ENCODE measurements around the gene SLC35C1.
"Not testable (repeated sequence)": the region's sequence is repeated elsewhere in the genome, so short reads cannot be mapped to it uniquely, and the experiment has no call there.

SLC35C1 gene

DNA sequence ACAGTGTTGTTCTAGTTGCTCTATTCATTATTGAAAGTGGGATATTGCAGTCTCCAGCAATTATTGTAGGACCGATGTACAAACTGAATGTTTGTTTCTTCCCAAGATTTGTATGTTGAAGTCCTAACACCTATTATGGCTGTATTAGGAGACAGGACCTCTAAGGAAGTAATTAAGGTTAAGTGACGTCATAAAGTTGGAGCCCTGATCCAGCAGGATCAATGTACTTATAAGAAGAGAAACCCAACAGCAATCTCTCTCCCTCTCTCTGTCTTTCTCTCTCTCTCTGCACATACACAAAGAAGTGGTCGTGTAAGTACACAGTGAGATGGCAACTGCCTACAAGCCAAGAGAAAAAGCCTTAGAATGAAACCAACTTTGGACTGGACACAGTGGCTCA, 16.1 kb upstream of the SLC35C1 start:
- no peak for DNase-seq (ENCODE audit: low read depth)

DNA sequence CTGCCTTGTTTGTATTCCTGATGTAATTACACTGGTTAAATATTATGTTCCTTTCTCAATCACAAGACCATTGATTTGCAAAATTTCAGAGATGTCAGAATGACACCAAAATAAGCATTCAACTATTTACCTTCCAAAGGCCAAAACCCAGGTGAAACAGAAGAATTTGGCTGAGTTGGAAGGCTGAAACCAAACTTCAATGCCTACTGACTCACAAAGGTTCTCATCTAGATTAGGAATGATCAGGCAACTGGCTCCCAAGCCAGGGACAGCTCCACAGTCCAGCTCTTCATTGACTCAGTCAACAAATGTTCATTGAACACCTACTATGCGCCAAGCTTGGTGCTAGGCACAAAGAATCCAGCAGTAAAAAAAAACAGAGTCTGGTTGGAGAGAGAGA, 13.4 kb upstream of the SLC35C1 start:
- DNase-seq (ENCODE audit: low read depth): no peak

GRCh38 chr11:45794169-45794568, 10.8 kb upstream of the SLC35C1 start:
- DNase-seq (ENCODE audit: low read depth): no peak

DNA sequence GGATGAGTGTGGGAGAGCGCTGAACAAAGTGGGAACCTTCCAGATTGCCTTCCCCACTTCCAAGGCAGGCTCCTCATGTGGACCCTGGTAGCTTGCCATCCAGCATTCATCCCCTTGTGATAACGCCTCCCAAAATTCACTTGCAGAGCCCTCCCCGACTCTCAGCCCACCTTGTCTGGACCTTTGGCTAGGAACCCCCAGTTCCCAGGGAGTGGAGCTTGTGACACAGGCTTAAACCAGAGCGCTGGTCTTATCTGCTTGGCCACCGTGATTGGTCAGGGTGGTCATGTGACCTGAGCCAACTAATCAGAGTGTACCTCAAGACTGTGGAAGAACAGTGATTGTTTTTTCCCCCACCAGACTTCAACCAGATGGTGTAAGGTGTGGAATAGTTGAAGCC, 9.6 kb upstream of the SLC35C1 start:
- DNase-seq (ENCODE audit: low read depth): no peak

- no peak for DNase-seq (ENCODE audit: low read depth)
Measured at GRCh38 chr11:45796461-45796861, 8.5 kb upstream of the SLC35C1 start.

DNA sequence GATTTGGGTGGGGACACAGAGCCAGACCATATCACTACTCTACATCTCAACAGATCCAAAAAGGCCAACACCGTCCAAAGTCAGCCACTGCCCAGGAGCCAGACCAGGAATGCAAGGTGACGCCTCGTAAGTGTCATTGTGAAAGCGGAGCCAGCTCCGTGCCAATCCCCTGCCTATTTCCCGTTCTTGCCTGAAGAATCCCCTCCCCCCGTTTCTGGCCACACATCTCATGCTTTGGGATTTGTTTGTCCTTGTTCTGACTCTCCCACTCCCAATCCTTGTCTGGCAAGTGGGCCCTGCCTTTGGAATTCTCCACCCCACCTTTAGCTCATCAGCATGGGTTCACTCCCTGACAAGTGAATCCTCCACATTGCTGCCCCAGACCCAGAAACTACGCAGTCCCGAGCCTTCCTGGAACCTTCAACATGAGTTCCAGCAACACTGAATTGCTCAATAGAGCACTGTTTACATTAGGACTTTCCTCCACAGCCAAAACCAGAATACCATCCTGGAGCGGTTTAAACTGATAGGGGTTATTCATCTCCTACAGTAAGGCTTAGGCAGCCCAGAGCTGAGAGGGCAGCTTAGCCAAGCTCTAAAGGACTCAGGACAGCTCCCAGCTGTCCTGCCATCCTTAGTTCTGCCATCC, 6.0 kb upstream of the SLC35C1 start:
- DNase-seq (ENCODE audit: low read depth): no peak

DNA sequence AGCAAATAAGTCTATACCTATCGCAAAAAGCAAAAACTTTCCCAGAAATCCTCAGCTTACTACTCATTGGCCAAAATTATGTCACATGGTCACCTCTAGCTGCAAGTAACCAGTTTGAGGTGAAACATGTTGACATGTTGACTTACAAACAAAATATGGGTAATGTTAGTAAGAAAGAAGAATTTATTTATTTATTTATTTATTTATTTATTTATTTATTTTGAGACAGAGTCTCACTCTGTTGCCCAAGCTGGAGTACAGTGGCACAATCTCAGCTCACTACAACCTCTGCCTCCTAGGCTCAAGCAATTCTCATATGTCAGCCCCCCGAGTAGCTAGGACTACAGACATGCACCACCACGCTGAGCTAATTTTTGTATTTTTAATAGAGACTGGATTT, 5.4 kb upstream of the SLC35C1 start:
- no peak for DNase-seq (ENCODE audit: low read depth)

GRCh38 chr11:45800261-45800660, 4.7 kb upstream of the SLC35C1 start:
- DNase-seq (ENCODE audit: low read depth): no peak

DNA sequence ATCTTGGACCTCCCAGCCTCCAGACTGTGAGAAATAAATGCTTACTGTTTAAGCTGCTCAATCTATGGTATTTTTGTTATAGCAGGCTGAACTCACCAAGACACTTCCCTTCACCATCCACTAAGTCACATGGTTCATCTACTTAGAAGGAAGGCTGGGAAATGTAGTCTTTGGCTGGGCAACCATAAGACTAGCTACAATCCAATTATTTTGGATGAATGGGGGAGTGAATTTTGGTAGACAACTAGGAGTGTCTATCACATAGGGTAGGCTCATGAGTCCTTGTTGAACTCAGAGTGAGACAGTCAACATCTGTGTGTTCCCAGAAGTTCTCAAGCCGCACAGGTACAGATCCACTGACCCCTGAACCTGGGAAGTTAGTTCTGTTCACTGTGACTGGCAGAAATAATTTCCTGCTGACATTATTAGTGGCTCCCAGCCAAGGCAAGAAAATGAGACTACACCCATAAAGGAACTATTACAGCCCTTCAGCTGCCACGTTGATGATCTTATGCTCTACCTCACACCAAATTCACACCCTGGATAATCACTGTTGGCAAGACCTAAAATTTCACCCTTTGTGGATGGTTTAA, 3.1 kb upstream of the SLC35C1 start:
- no peak for DNase-seq (ENCODE audit: low read depth)

GRCh38 chr11:45802531-45803317, 2.2 kb upstream of the SLC35C1 start:
- no peak for DNase-seq (ENCODE audit: low read depth)

DNA sequence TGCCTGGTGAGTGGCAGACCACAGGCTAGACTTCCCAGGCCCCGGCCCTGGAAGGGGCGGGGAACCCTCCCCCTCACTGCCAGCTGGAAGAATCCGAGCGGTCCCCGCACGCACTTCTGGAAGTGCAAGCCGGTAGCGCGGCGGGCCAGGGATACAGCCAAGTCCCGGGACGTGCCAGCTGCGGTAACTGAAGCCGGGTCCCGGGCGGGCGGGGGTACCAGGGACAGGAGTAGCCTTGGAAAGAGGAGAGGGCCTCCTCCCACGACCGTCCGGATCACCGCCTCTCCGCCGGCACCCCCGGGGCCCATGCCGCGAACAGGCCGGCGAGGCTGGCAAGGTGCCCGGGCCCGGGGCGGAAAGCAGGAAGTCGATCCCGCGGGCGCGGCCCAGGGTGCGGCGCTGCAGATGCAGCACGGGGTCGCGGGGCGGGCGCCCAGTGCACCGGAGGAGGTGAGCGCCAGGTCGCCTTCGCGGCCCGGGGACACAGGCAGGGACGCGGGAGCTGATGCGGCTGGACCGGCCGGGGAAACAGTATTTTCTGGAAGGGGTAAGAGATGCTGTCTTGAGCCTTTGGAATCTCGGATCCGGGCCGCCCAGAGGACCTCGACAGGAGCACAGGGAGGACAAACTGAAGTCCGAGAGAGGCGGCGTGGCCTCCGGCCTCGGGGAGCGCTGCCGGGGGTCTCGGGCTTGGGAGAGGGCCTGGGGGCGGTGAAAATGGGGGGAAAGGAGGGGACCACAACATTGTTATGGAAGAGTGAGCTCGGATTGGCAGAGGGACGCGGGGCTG, 783 bp upstream of the SLC35C1 start:
- peak; percentile 15 for DNase-seq (ENCODE audit: low read depth)

GRCh38 chr11:45805305-45806071, 539 bp downstream of the SLC35C1 start:
- DNase-seq (ENCODE audit: low read depth): peak; percentile 19

- no peak for DNase-seq (ENCODE audit: low read depth)
Measured at GRCh38 chr11:45806072-45806933, 1.4 kb downstream of the SLC35C1 start.

- DNase-seq (ENCODE audit: low read depth): no peak
Measured at GRCh38 chr11:45806937-45807791, 2.2 kb downstream of the SLC35C1 start.

DNA sequence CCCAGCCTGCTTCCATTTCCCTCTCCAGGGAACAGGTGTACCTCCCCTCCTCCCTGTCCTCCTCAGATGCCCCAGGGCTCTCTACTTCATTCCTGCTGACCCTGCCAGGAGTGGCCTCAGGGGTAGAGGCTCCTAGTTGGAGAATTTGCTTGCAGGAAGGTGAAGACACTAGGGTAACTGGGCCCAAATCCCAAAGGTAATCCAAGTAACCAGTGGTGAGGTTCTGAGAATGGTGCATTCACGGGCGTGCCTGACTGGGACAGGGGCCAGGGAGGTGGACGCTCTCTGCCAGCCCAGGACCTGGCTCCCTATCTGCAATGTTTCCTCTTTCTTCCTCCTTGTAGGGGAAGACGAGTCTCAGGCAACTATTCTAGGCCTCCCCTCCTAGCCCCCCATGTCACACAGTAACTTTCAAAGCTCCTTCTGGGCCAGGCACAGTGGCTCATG, 2.9 kb downstream of the SLC35C1 start:
- DNase-seq (ENCODE audit: low read depth): no peak

GRCh38 chr11:45808427-45808826, 3.5 kb downstream of the SLC35C1 start:
- DNase-seq (ENCODE audit: low read depth): not testable (repeated sequence)

DNA sequence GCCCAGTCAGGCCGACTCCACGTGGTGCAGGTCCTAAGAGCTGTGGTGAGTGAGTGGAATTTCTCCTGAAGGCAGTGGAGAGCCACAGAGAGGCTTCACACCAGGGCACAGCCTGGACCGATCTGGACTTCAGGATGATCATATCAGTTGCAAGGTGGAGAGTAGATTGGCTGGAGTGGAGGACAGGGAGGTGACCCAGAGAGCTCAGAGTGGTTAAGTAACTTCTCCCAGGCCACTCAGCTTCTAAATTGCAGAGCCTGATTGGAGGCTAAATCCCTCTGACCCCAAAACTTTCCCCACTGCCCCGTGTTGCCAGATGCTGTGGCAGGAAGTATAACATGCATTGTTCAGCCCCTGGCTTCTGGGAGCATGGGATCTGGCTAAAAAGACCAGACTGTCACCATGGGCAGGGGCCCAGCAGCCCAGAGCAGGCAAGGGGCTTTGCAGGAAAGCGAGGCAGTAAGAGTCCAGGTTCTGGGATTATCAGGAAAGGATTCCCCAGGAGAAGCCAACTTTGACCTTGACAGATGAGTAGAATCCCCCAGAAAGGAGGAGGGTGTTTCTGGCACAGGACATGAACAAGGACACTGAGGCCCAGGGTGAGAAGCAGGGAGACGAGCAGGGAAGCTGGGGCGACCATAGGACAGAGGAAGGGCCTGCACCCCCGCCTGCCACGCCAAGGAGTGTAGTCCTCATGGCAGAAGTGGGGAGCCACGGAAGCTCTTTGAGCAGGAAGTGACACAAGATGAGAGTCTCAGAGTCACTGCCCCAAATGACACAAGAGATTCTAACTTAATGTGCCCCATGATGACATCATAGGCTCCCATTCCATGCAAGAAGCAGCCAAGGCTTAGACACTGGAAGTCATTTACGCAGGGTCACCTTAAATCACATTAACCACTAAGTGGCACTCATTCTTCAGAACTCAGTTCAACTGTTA, 4.8 kb downstream of the SLC35C1 start:
- DNase-seq (ENCODE audit: low read depth): no peak

DNA sequence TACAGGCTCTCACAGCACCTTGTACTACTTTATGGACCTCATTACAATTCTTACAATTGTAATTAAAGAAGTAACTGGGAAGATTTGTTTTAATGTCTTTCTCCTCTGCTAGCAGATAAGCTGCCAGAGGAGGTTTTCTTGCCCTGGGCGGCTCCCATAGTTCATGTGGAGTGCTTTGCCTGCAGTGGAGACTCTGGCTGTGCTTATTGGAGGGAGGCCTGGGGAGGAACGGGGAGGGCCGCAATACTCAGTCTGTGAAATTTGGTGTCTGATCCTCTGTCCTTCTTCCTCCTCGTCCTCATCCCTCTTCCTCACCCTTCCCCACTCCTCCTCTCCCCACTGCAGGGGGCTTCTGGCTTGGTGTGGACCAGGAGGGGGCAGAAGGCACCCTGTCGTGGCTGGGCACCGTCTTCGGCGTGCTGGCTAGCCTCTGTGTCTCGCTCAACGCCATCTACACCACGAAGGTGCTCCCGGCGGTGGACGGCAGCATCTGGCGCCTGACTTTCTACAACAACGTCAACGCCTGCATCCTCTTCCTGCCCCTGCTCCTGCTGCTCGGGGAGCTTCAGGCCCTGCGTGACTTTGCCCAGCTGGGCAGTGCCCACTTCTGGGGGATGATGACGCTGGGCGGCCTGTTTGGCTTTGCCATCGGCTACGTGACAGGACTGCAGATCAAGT, 5.6 kb downstream of the SLC35C1 start:
- no peak for DNase-seq (ENCODE audit: low read depth)

Measured in HS-27A (cell line).